ENCODE results near the gene CELF3.
"Not testable (repeated sequence)": the region's sequence is repeated elsewhere in the genome, so short reads cannot be mapped to it uniquely, and the experiment has no call there.

CELF3 gene

DNA sequence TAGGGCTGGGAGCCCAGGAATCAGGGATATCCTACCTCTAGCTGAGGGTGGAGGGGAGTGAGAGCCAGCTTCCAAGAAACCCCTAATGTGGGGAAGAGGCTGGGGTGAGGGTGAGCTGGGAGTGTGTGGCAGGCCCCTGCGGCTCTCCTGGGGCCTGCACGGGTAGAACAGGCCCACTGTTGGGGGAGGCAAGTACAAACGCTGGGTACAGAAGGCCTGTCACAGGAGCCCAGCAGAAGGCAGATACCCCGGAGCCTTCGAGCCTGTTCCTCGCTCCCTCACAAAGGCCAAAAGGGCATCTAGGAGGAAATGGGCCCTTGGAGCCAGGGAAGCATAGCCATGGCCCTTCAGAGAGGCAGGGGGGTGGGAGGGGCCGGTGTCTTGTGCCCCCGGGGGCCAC, 13.7 kb downstream of the CELF3 start:
- peaks cover 13% of the 10 kb centered on the region for H3K4me1 ChIP-seq (ENCODE audit: control insufficient read depth, insufficient read depth, low read length)
- WGBS, 2 experiments = 77 to 80% methylated on average over 8 of the region's 8 CpGs
- no peaks in the 10 kb centered on the region for H3K9me3 ChIP-seq (ENCODE audit: control insufficient read depth, low read length)
- H3K27ac ChIP-seq (ENCODE audit: insufficient read depth, low read depth, low read length, poor library complexity, severe bottlenecking) = no peak overlapping the region
- peaks cover 10% of the 10 kb centered on the region for H3K36me3 ChIP-seq (ENCODE audit: control insufficient read depth, insufficient read depth, low read length)
- H3K27me3 ChIP-seq (ENCODE audit: control insufficient read depth, insufficient read depth, low read length, poor library complexity, severe bottlenecking) = no peaks in the 10 kb centered on the region
- H3K4me3 ChIP-seq (ENCODE audit: insufficient read depth, low read depth, low read length) = no peak overlapping the region

DNA sequence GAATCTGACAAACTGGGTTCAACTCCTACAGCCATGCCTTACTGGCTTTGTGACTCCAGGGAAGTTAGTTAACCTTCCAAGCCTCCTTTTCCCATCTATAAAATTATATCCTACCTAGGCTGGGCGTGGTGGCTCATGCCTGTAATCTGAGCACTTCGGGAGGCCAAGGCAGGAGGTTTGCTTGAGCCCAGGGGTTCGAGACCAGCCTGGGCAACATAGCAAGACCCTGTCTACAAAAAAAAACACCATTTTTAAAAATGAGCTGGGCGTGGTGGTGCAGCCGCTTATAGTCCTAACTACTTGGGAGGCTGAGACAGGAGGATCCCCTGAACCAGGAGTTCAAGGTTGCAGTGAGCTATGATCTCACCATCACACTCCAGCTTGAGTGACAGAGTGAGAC, 15.1 kb downstream of the CELF3 start:
- H3K4me1 ChIP-seq (ENCODE audit: control insufficient read depth, insufficient read depth, low read length) = peaks cover 13% of the 10 kb centered on the region
- H3K4me3 ChIP-seq (ENCODE audit: insufficient read depth, low read depth, low read length) = no peak overlapping the region
- peaks cover 10% of the 10 kb centered on the region for H3K36me3 ChIP-seq (ENCODE audit: control insufficient read depth, insufficient read depth, low read length)
- no peaks in the 10 kb centered on the region for H3K27me3 ChIP-seq (ENCODE audit: control insufficient read depth, insufficient read depth, low read length, poor library complexity, severe bottlenecking)
- H3K9me3 ChIP-seq (ENCODE audit: control insufficient read depth, low read length) = no peaks in the 10 kb centered on the region
- no peak overlapping the region for H3K27ac ChIP-seq (ENCODE audit: insufficient read depth, low read depth, low read length, poor library complexity, severe bottlenecking)
- 89 to 94% methylated on average over 5 of the region's 5 CpGs for WGBS, 2 experiments

DNA sequence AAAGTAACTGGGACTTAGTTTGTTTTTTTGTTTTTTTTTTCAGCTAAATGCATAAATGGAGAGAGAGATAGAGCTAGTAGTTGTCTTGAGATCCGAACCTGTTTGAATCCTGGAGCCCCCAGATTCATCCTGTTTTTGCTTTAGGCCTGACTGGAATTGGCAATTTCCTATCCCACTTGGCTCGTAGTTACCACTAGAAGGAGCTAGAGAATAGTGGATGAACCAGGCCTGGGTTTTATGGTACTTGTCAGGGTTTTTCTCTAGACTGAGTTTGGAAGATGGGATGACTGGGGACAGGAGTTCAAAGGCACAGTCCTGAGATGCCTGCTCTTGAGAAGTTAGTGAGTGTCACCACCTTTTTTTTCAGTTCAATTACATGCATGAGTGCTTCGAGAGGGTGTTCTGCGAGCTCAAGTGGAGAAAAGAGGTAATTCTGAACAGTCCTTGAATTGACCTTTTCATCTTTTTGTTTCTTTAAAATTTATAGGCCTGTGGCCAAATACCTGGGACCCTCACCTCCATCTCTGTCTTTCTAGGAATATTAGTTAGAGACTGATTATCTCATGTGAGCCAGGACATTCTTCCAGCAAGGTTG, 23.4 kb downstream of the CELF3 start:
- no peaks in the 10 kb centered on the region for H3K4me1 ChIP-seq (ENCODE audit: control insufficient read depth, insufficient read depth, low read length)
- H3K27ac ChIP-seq (ENCODE audit: insufficient read depth, low read depth, low read length, poor library complexity, severe bottlenecking) = no peak overlapping the region
- peaks cover 13% of the 10 kb centered on the region for H3K36me3 ChIP-seq (ENCODE audit: control insufficient read depth, insufficient read depth, low read length)
- no peak overlapping the region for H3K4me3 ChIP-seq (ENCODE audit: insufficient read depth, low read depth, low read length)
- no peaks in the 10 kb centered on the region for H3K9me3 ChIP-seq (ENCODE audit: control insufficient read depth, low read length)
- 85 to 88% methylated on average over 4 of the region's 4 CpGs for WGBS, 2 experiments
- no peaks in the 10 kb centered on the region for H3K27me3 ChIP-seq (ENCODE audit: control insufficient read depth, insufficient read depth, low read length, poor library complexity, severe bottlenecking)

DNA sequence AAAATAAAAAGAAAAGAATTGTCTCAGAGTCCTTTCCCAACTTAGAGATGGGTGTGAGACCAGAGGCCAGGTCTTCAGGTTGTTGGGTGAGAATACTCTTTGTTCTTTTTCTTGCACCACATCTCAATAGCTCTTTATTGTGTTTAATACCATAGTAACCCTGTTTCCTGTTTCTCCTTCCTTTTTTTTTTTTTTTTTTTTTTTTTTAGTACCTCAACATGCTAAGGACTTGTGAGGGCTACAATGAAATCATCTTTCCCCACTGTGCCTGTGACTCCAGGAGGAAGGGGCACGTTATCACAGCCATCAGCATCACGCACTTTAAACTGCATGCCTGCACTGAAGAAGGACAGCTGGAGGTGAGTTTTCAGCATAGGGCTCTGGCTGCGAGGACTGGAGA, 24.4 kb downstream of the CELF3 start:
- Histone ChIP-seq H3K9me3 (ENCODE audit: control insufficient read depth, low read length) (no peaks in the 10 kb centered on the region), H3K4me1 (ENCODE audit: control insufficient read depth, insufficient read depth, low read length) (no peaks in the 10 kb centered on the region), H3K27ac (ENCODE audit: insufficient read depth, low read depth, low read length, poor library complexity, severe bottlenecking) (no peak overlapping the region), H3K4me3 (ENCODE audit: insufficient read depth, low read depth, low read length) (no peak overlapping the region), H3K36me3 (ENCODE audit: control insufficient read depth, insufficient read depth, low read length) (peaks cover 13% of the 10 kb centered on the region), H3K27me3 (ENCODE audit: control insufficient read depth, insufficient read depth, low read length, poor library complexity, severe bottlenecking) (no peaks in the 10 kb centered on the region)
- 95 to 96% methylated on average over 3 of the region's 3 CpGs for WGBS, 2 experiments

DNA sequence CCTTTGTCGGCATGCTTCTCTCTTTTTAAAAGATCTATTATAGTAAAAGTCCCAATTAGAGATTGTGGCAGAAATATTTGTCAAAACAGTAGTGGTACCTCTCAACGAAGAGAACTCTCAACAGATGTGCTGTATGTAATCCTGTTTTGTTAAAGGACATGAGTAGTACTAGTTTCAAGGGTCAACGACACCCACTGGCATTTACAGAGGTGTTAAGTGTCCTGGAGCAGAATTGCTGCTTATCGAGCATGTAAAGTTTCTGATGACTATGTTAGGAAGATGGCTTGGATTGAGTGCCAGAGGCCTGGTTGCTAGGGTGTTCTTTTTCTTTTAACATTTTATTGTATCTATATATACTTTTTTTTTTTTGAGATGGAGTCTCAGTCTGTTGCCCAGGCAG, 27.1 kb downstream of the CELF3 start:
- Histone ChIP-seq H3K4me1 (ENCODE audit: control insufficient read depth, insufficient read depth, low read length) (no peaks in the 10 kb centered on the region), H3K27ac (ENCODE audit: insufficient read depth, low read depth, low read length, poor library complexity, severe bottlenecking) (no peak overlapping the region), H3K4me3 (ENCODE audit: insufficient read depth, low read depth, low read length) (no peak overlapping the region), H3K27me3 (ENCODE audit: control insufficient read depth, insufficient read depth, low read length, poor library complexity, severe bottlenecking) (no peaks in the 10 kb centered on the region), H3K9me3 (ENCODE audit: control insufficient read depth, low read length) (no peaks in the 10 kb centered on the region), H3K36me3 (ENCODE audit: control insufficient read depth, insufficient read depth, low read length) (peaks cover 9% of the 10 kb centered on the region)
- WGBS, 2 experiments = 94 to 95% methylated on average over 4 of the region's 4 CpGs

DNA sequence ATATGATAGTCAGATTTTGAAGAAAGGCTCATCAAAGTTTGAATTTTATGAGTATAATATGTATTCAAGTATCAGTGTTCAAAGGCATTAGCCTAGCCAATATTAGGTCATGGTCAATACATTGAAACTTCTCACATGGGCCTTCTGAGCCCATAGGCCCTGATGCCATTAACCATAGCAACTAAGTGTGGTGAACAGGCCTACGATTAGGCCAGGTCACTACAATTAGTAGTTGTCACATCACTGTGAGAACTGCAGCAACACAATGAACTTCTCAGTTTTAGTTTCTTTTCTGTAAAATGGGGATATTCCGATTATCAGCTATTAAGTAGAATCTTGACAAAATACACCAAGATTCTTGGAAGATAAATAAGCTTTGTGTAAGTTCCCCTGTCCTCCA, 30.0 kb downstream of the CELF3 start:
- Histone ChIP-seq H3K9me3 (ENCODE audit: control insufficient read depth, low read length) (no peaks in the 10 kb centered on the region), H3K27ac (ENCODE audit: insufficient read depth, low read depth, low read length, poor library complexity, severe bottlenecking) (no peak overlapping the region), H3K4me1 (ENCODE audit: control insufficient read depth, insufficient read depth, low read length) (no peaks in the 10 kb centered on the region), H3K36me3 (ENCODE audit: control insufficient read depth, insufficient read depth, low read length) (no peaks in the 10 kb centered on the region), H3K27me3 (ENCODE audit: control insufficient read depth, insufficient read depth, low read length, poor library complexity, severe bottlenecking) (no peaks in the 10 kb centered on the region), H3K4me3 (ENCODE audit: insufficient read depth, low read depth, low read length) (no peak overlapping the region)
- WGBS, 2 experiments = 97% methylated on average over 1 to 2 of the region's 2 CpGs

DNA sequence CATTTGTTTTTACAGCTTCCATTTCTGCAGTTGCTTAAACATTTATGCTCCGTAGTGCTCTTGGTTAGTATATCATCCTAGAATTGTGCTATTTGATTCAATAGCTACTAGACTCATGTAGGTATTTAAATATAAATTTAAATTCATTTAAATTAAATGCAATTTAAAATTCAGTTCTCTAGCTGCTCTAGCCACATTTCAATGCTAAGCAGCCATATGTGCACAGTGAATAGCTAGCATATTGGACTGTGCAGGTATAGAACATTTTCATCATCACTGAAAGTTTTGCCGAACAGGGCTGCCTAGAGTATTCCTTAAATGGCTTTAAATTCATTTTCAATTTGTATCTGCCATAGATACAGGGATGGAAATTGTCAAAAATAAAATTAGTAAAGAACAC, 32.5 kb downstream of the CELF3 start:
- H3K4me3 ChIP-seq (ENCODE audit: insufficient read depth, low read depth, low read length) = no peak overlapping the region
- H3K27ac ChIP-seq (ENCODE audit: insufficient read depth, low read depth, low read length, poor library complexity, severe bottlenecking) = no peak overlapping the region
- no peaks in the 10 kb centered on the region for H3K4me1 ChIP-seq (ENCODE audit: control insufficient read depth, insufficient read depth, low read length)
- no peaks in the 10 kb centered on the region for H3K36me3 ChIP-seq (ENCODE audit: control insufficient read depth, insufficient read depth, low read length)
- no peaks in the 10 kb centered on the region for H3K9me3 ChIP-seq (ENCODE audit: control insufficient read depth, low read length)
- WGBS, 2 experiments = 96 to 100% methylated on average over 1 to 2 of the region's 2 CpGs
- no peaks in the 10 kb centered on the region for H3K27me3 ChIP-seq (ENCODE audit: control insufficient read depth, insufficient read depth, low read length, poor library complexity, severe bottlenecking)

DNA sequence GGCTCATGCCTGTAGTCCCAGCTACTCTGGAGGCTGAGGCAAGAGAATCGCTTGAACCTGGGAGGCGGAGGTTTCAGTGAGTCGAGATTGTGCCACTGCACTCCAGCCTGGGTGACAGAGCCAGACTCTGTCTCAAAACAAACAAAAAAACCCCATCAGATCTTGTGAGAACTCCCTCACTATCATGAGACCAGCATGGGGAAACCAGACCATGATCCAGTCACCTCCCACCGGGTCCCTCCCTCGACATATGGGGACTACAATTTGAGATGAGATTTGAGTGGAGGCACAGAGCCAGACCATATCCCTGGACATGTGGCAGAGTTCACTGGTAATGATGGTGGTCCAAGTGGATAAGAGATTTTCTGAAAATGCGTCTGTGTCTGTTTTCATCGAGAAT, 33.7 kb downstream of the CELF3 start:
- not testable (repeated sequence) for H3K36me3 ChIP-seq (ENCODE audit: control insufficient read depth, insufficient read depth, low read length); H3K9me3 ChIP-seq (ENCODE audit: control insufficient read depth, low read length); H3K27ac ChIP-seq (ENCODE audit: insufficient read depth, low read depth, low read length, poor library complexity, severe bottlenecking); H3K4me1 ChIP-seq (ENCODE audit: control insufficient read depth, insufficient read depth, low read length); H3K27me3 ChIP-seq (ENCODE audit: control insufficient read depth, insufficient read depth, low read length, poor library complexity, severe bottlenecking); H3K4me3 ChIP-seq (ENCODE audit: insufficient read depth, low read depth, low read length)
- WGBS, 2 experiments = 92 to 93% methylated on average over 5 to 7 of the region's 7 CpGs

DNA sequence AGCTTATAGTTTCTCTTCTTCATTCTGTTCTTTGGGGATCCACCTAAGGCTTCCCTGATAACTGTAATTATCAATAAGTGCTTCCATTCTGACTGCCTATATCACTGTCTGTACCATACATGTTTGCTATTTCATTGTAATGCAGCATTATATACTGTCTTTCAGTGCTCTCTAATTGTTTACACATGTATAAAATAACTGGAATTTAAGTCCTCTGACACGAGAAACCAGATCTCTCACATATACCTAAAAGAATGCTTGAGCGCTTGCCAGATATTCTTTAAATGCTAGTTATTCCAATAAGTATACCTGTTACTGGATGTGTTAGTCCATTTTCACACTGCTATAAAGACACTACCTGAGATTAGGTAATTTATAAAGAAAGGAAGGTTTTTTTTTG, 34.7 kb downstream of the CELF3 start:
- H3K4me3 ChIP-seq (ENCODE audit: insufficient read depth, low read depth, low read length) = no peak overlapping the region
- no peaks in the 10 kb centered on the region for H3K4me1 ChIP-seq (ENCODE audit: control insufficient read depth, insufficient read depth, low read length)
- H3K9me3 ChIP-seq (ENCODE audit: control insufficient read depth, low read length) = no peaks in the 10 kb centered on the region
- no peaks in the 10 kb centered on the region for H3K36me3 ChIP-seq (ENCODE audit: control insufficient read depth, insufficient read depth, low read length)
- H3K27me3 ChIP-seq (ENCODE audit: control insufficient read depth, insufficient read depth, low read length, poor library complexity, severe bottlenecking) = no peaks in the 10 kb centered on the region
- H3K27ac ChIP-seq (ENCODE audit: insufficient read depth, low read depth, low read length, poor library complexity, severe bottlenecking) = no peak overlapping the region
- 100% methylated on average over 1 to 2 of the region's 2 CpGs for WGBS, 2 experiments

DNA sequence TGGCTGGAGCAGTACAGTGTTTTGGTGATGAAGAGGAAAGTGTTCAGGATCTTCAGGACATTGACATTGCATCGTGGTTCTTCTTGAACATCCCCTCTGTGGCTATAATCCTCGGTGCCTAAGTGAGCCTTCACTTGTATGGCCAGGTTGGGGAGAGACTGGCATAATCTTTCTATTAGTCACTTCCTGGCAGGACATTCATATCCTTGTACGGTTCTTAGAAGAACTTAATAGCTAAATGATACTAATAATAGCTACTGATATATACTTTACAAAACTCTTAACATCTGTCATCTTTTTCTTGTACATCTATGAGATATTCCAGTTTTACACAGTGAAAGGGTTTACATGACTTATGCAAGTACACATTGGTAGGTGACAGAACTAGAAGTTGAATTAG, 35.8 kb downstream of the CELF3 start:
- H3K4me1 ChIP-seq (ENCODE audit: control insufficient read depth, insufficient read depth, low read length) = no peaks in the 10 kb centered on the region
- H3K27ac ChIP-seq (ENCODE audit: insufficient read depth, low read depth, low read length, poor library complexity, severe bottlenecking) = no peak overlapping the region
- no peaks in the 10 kb centered on the region for H3K27me3 ChIP-seq (ENCODE audit: control insufficient read depth, insufficient read depth, low read length, poor library complexity, severe bottlenecking)
- H3K4me3 ChIP-seq (ENCODE audit: insufficient read depth, low read depth, low read length) = no peak overlapping the region
- 94% methylated on average over 2 of the region's 3 CpGs for WGBS, 2 experiments
- no peaks in the 10 kb centered on the region for H3K36me3 ChIP-seq (ENCODE audit: control insufficient read depth, insufficient read depth, low read length)
- H3K9me3 ChIP-seq (ENCODE audit: control insufficient read depth, low read length) = no peaks in the 10 kb centered on the region

DNA sequence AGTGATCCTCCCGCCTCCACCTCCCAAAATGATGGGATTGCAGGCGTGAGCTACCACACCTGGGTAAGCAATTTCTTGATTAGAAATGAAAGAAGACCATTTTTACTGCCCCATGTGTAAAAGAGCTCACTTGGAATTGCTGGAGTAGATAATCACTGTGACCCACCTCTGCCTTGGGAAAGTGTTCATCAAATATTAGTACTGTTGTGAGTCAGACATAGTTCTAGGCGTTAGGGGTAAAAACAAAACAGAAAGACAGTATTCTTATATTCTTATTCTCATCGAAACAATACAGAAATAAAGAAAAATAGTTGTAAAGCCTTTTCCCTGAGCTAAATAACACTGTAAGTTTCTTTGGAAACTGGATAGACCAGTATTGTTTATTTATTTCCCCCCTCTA, 36.2 kb downstream of the CELF3 start:
- no peaks in the 10 kb centered on the region for H3K36me3 ChIP-seq (ENCODE audit: control insufficient read depth, insufficient read depth, low read length)
- H3K9me3 ChIP-seq (ENCODE audit: control insufficient read depth, low read length) = no peaks in the 10 kb centered on the region
- no peaks in the 10 kb centered on the region for H3K4me1 ChIP-seq (ENCODE audit: control insufficient read depth, insufficient read depth, low read length)
- H3K27ac ChIP-seq (ENCODE audit: insufficient read depth, low read depth, low read length, poor library complexity, severe bottlenecking) = no peak overlapping the region
- H3K27me3 ChIP-seq (ENCODE audit: control insufficient read depth, insufficient read depth, low read length, poor library complexity, severe bottlenecking) = no peaks in the 10 kb centered on the region
- H3K4me3 ChIP-seq (ENCODE audit: insufficient read depth, low read depth, low read length) = no peak overlapping the region
- WGBS, 2 experiments = 60 to 84% methylated on average over 2 to 4 of the region's 4 CpGs

All from ectodermal cell (in vitro differentiated cells).